NCI-H510A (cell line): ENCODE results near the gene LDLRAD4.

Experiments
- DNase-seq: peaks from one replicate; lab custom pipeline; 2025; lab: John Stamatoyannopoulos, UW

LDLRAD4 gene

GRCh38 chr18:13630716-13631268, 412.2 kb downstream of the LDLRAD4 start:
- DNase-seq, result no peak

- DNase-seq, result no peak
These were observed 415.1 kb downstream of the LDLRAD4 start for GRCh38 chr18:13633700-13634099.

- DNase-seq, result no peak
These were observed 416.5 kb downstream of the LDLRAD4 start for GRCh38 chr18:13635046-13635445.

DNA sequence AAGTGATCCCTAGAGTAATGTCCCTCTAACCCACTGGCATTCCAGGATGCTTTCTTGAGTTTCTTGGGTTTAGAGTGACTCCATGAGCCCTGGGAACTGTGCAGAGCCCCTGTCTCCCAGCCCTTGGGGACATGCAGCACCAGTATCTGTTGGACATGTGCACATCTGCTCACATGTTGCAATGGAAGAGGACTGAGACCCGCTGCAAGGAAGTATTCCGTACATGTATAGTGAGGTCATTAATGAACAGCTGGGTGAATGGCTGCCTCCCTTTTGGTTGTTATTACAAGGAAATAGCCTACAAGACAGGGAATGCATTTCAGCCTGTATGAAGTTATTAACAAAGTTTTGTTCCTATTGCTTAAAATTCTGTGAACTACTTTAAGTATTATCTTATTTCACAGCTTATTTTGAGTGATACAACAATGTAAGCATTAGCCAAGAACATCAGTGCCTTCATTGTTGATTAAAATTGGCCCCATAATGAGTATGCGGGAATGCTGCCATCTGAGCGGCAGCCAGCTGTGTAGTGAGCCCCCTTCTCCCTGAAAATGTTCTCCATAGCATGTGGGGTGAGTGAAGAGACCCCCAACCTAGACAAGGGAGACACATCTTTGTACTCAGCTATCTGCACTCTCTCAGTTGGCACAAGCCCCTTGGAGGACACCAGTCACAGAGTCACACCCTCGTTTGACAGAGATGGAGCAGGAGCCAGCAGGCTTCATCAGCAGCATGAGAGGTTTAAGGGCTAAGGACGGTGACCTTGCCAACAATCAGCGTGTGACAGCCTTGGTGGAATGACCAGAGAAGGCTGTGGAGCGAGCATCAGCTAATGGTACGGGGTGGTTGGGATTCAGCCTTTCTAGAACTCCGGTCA, 420.4 kb downstream of the LDLRAD4 start:
- DNase-seq, result no peak

DNA sequence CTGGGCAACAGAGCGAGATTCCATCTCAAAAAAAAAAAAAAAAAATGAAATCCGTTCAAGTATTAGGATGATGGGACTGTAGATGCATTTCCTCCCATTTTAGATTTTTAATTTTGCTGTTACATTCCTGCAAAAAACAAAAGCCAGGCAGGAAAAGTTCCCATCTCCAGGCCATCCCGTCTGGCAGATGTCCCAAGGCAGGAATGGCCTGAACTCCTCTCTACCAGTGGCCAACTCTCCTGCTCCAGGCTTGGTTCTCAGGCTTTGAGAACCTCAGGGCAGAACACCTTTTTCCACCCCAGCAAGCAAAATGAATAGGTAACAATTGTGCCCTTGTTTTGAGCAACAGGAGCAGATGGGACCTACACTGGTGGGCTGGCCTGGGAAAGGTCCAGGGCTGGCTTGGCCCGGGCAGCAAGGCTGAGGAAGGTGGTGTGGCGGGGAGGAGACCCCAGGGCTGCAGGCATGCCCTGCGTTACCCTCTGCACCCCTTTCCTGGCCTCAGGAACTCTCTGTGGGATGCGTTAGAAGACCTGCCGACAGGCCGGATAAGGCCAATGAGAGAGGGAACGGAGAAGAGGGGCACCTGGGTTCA, 421.8 kb downstream of the LDLRAD4 start:
- no peak for DNase-seq

GRCh38 chr18:13641551-13642439, 423.2 kb downstream of the LDLRAD4 start:
- no peak for DNase-seq

DNA sequence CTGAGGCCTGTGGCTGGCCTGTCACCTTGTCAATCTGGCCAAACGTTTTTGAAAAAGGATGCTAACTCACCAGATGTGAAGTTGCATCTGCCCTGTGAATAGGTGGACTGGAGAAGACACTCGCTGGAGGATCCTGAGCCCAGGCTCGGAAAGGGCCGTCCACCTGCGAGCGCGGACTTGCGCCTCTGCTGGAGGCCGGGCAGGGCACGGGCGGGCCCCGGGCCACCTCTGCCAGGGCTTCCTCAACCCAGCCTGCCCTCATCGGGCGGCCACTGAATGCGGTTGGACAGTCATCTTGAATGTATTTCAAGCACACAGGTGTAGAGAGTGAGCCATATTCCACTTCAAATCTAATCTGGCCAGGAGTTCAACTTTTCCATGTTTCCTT, 423.9 kb downstream of the LDLRAD4 start:
- no peak for DNase-seq

DNA sequence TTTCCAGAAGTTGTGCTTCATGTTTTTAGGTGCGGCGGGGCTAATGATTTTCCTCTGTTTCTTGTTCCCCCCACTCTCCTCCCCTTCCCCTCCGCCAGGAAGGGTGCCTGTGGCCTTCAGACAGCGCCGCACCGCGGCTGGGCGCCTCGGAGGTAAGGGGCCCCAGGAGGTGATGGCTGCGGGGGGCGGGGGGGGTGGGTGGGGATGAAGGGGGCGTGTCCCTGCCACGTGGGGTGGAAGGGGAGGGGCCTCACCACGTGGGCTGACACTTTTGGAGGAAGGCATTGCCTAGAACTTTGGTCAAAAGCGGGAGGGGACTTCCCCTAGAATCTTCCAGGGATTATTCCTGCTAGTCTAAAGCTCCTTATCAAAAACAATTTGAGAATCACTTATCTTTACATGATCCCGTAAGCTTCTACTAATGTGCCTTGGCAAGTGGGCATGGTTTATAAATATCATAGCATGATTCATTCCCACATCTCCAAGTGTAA, 424.7 kb downstream of the LDLRAD4 start:
- no peak for DNase-seq

DNA sequence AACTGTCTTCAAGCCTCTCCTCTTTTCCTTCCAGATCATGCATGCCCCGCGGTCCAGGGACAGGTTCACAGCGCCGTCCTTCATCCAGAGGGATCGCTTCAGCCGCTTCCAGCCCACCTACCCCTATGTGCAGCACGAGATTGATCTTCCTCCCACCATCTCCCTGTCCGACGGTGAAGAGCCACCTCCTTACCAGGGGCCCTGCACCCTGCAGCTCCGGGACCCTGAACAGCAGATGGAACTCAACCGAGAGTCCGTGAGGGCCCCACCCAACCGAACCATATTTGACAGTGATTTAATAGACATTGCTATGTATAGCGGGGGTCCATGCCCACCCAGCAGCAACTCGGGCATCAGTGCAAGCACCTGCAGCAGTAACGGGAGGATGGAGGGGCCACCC, 426.5 kb downstream of the LDLRAD4 start:
- DNase-seq, result no peak

DNA sequence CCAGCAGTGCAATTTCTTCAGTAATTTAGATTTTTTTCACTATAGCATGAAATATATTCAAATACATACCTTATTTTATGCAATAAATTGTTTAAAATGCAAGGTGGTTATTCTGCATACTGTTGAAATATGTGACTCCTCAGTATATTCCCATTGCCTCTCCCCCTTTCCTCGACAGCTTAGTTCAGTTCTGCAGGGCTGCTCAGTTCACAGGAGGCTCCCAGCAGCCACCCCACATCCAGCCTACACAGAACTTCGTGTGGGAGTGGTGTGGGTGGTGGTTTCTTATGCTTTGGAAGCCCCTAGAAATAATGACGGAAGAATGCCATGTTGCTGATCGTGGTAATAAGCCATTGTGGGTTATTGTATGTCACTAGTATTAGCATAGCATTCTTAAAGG, 428.1 kb downstream of the LDLRAD4 start:
- DNase-seq, result no peak

DNA sequence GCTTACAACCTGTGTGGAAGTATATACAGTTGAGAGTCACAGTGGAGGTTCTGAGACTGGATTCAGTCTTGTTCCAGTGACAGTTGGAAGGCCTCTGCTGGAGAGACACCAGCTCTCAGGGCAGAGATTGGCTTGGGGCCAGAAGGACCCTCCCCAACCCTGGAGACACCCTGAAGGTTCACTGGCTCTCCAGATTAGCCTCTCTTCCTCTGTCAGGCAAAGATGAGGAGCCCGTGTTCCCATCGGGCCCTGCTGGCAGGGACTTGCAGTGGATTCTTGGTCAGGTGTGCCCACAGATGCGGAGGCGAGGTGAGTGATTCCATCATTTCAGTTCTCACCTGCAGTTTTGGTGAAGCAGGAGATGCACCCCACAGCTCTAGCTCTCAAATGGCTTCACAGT, 429.2 kb downstream of the LDLRAD4 start:
- DNase-seq, result no peak

DNA sequence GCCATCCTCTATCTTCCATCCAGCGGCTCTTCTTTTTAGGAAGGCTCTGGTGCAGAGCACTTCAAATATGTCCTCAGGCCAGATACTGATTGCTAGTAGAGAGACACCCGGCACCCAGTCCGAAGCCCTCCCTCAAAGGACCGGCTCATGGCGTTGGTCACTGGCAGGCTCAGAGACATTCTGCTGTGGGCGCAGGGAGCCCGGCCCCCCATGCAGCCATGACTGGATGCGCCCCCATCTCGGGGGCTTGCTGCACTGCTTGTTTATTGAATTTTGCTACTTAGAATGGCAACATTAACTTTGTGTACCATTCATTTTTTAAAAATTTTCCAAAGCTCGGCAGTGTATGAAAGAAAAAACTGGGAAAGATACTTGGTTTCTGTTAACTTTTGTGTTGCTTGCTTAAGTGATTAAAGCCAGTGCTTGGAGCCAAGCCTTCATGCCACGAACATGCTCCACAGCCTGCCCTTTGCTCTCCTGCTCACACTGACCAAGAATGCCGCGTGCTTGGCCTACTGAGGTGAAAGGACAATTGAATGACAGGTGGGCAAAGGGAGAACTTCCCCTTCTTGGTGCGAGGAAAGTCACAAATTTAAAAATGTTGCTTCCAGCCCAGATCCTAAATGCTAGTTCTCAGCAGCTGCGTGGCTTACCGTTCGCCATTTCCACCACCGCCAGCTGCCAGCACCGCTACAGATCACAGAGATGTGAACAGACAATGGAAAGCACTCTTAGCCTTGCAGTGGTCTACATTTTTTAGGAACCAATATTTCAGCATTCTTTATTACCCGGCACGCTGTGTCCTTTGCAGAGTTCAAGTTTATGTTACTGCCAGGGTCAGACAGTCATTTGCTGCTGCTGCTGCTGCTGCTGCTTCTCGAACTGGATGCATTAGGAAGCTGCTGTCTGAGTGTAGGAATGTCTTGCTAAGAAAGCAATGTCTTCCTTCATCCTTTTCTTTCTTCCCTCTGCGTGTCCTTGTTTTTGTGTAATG, 431.1 kb downstream of the LDLRAD4 start:
- DNase-seq, result no peak

- no peak for DNase-seq
These were observed 435.3 kb downstream of the LDLRAD4 start for GRCh38 chr18:13653746-13654433.

DNA sequence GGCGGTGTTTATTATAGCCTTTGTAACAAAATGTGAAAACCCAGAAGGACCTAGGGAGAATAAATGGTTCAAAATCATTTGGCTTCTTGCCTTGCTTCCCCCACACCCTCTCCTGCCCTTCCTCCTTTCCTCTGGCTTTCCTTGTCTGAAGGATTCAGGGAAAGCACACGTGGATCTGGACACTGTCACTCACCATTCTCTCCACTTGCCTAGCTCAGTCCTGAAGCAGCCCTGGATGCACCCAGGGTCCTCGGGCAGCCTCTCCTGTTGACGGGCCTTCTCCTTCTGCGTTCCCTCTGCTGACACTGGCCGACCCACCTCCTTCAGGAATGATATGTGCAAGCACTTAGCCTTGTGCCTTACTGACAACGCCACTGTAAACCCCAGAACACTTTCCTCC, 439.4 kb downstream of the LDLRAD4 start:
- no peak for DNase-seq

- DNase-seq, result no peak
These were observed 440.1 kb downstream of the LDLRAD4 start for GRCh38 chr18:13658436-13659204.

DNA sequence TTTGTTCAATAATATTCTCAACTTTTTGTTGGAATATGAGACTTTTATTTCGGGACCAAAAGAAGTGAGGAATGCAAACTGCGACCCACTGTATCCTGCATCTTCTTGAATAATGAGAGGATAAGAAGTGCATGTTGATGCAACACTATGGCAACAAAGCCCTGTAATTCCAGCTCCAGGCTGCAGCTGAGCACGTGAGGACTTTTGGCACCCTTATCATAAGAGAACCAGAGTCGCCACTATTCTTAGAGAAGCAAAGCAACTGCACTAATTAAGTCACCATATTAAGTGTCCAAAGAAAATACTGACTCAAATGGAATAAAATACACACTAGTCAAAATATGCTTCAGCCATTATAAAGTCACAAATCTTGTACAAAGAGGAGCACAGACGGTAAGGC, 441.9 kb downstream of the LDLRAD4 start:
- DNase-seq, result no peak

DNA sequence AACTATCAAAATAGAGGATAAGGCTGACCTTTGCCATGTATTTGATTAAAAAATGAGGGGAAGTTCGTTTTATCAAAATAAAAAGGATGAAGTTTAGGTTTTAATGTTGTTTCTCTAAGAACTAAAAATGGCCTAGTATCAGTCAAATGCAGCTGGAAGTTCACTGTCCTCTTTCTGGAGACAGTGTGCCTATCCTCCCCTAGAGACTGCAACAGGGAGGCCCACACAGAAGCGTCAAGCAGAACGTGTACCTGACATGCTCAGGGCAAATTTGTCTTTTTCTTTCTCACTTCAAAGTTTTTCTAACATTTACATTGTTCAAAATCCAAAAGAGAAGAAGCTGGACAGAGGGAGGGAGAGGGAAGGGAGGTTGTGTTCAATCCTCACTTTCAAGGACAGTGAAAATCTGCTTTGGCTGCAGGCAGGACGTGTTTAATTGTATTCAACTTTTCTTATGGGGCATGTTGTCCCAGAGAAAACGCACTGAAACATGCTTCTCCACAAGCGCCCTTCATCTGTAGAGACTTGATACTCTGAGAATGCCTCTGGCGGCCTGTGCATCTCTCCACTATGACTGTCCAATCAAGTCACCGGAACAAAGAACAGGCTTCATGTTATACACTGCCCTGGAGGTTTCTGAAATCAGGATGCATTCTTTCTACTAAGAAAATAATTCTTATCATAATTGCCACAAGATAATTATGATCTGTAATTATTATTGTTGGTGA, 442.7 kb downstream of the LDLRAD4 start:
- DNase-seq, result no peak

- DNase-seq, result no peak
These were observed 443.3 kb downstream of the LDLRAD4 start for GRCh38 chr18:13661779-13662256.

DNA sequence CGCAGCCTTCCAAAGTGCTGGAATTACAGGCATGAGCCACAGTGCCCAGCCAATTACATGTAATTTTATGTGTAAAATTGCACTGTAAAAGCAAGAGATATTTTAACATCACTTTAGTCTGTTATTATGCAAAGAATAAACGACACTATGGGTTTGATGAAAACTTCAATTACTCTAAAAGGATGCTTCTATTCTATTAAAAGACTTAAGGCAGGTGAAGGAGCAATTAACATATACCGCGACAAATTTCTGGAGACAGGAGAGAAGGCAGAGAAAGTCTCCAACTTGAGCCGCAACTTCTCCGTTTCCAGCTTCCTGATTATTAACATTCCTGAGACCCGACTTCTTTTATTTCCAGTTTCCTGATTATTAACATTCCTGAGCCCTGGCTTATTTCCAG, 454.1 kb downstream of the LDLRAD4 start:
- DNase-seq, result no peak
